Cortex of kidney (tissue), 1 donor: ENCODE results near the gene FERMT1.
"Not testable (repeated sequence)": the region's sequence is repeated elsewhere in the genome, so short reads cannot be mapped to it uniquely, and the experiment has no call there.

Experiments used
- DNase-seq: peaks from one replicate; lab custom pipeline; 2025; lab: John Stamatoyannopoulos, UW

Gene FERMT1

DNA sequence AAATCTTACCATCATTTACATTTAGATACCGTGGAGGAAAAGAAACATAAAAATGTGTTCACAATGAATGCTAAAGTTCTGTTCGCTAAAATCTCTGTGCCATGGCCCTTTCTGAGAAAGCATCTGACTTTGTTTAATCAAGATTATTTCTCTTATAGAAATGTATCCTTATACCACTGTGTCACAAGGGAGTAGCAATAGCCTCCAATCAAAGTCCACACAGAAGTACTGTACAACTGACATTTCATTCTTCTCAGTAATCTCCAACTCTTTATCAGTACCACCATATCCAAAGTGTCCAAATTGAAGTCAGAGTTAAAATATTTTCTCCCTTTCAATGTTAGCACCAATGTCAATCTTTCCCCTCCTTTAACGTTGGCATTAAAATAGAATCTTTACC, 6.1 kb downstream of the FERMT1 start:
- DNase-seq: no peak

DNA sequence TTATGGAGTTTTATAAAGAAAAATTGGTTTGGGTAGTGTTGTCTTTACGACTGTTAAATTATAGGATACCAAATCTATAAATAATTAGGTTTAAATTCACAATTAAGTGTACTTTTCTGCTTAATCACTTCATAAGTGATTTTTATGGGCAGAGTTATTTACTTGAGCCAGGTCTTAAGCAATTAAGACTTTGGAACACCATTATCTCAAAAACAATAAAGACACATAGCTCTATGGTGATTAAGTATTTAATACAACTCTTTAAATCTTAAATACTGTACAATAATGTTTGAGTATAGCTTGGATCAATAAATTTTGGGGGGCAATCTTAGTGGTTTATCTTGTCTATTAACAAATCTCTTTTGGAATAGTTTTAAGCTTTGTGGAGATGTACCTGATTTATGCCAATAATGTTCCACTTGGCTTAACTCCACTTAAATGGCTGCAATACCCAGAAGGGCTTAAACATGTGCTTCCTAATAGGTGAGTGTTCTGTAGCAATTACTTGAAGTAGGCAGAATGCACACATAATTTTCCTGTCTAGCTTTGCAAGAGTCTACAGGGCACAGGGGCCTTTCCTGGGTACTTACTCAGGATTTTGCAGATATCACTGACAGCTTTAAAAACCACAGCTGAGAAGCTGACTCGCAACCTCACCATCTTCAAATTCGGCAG, 7.5 kb downstream of the FERMT1 start:
- DNase-seq: no peak

DNA sequence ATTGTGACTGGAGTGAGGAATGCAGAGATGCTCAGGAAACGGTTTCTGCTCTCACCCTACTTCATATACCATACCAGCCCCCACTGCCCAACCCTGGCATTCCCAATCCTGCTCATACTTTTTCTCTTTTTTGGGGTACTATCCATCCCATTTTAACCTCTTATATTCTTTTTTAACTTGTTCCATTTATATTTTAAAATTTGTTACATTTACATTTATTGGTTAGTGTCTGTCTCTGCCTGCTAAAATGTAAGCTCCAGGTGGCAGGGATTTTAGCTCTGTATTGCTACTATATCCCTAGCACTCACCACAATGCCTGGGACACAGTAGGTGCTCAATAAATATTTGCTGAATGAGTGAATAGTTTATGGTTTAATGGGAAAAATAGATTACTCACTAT, 8.1 kb downstream of the FERMT1 start:
- DNase-seq: no peak

DNA sequence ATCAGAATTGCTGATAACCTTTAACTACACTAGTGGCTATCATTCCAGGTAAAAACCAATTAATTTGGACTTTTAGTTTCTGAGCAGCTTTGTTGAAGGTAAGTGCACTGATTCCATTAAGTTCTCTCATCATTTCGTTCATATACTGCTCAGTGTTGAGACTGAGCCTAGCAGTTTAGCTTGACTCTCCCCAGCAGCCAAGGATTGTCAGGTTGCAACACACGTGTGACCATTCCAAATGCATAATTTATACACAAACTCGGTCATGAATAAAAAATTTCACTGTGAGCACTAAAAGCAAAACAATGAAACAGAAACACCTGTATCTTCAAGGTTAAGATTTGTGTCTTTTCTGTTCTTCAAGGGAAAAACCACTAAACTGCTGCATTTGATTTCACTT, 8.9 kb downstream of the FERMT1 start:
- DNase-seq: no peak

DNA sequence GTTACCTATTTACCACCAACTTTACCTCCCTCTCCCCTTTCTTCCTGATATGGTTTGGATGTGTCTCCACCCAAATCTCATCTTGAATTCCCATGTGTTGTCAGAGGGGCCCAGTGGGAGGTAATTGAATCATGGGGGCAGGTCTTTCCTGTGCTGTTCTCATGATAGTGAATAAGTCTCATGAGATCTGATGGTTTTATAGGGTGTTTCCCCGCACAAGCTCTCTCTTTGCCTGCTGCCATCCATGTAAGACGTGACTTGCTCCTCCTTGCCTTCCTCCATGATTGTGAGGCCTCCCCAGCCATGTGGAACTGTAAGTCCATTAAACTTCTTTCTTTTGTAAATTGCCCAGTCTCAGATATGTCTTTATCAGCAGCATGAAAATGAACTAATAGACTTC, 9.9 kb downstream of the FERMT1 start:
- DNase-seq: not testable (repeated sequence)

DNA sequence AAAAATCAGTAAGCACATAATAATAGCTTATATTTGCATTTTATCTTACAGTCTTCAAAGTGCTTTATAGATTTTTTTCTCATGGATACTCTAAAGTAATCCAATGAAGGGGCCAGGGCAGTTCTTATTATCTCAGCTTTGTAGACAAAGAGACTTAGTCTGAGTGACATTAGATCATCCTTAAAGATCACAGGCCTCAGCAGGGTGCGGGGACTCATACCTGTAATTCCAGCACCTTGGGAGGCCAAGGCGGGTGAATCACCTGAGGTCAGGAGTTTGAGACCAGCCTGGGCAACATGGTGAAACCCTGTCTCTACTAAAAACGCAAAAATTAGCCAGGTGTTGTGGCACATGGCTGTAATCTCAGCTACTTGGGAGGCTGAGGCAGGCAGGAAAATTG, 14.5 kb downstream of the FERMT1 start:
- DNase-seq: no peak

DNA sequence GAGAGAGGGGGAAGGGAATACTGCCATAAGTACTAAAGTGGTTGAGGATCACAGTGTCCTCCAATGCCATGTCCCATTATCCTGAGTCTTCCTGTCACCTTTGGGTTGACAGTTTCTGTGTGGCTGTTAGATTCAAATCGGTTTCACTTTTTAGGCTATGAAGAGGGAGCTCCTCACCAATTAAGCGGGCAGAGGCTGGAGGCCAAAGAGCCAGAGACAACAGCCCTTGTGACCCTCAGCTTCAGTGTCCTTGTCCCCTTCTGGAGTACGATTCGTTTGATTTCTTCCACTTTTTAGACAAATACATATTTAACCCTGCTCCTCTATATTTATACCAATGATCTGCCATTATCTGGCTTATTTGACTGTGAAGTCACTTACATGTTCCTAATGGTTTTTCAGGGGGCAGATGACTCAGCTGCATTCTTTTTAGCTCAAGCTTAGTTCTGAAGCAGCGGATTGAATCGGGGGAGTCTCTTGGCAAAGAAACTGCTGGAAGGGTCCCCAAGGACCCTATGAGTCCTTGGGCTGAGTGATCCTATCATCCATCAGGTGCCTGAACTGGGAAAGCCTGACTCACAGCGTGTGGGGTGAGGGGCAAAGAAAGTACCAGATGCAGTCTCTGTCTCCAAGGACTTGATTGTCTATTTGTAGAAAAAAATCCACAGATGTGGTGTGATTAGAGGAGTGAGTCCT, 18.2 kb downstream of the FERMT1 start:
- DNase-seq: no peak

DNA sequence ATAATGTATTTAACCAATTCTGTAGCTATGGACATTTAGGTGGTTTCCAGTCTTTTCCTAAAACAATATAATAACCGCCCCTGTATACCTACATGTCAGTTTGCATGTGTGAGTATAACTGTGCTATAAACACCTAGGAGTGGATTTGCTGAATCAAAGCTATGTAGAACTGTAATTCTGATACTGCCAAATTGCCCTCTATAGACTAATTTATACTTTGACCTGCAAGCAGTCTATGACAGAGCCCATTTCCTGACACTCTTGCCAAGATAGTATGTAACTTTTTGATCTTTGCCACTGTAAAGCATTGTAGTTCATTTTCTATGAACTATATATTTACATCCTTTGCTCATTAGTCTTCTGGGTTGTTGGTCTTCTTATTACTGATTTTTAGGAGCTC, 19.5 kb downstream of the FERMT1 start:
- no peak for DNase-seq

DNA sequence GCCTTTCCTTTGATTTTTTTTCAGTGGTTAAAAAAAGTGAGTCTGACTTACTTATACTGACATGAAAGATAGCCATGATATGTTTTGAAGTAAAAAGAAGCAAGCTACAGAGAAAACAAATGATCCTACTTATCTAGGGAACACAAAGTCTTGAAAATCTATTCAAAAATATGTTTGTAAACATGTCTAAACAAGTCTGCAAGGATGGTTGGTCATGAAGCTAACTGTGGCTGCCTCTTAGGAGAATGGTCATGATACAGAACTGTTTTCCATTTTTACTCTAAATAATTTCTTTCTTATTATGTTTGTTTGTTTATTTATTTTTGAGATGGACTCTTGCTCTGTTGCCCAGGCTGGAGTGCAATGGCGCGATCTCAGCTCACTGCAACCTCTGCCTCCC, 21.5 kb downstream of the FERMT1 start:
- no peak for DNase-seq

DNA sequence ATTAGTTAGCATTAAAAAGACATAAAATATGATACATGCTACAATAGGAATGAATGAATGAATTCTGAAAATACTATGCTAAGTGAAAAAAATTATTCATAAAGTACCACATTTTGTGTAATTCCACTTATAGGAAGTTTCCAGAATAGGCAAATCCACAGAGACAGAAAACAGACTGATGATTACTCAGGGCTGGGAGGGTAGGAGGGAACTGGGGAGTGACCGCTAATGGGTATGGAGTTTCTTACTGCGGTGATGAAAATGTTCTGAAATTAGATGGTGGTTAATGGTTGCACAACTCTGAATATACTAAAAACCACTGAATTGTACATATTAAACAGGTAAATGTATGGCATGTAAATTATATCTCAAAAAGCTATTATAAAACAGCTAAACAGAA, 22.6 kb downstream of the FERMT1 start:
- DNase-seq: no peak

DNA sequence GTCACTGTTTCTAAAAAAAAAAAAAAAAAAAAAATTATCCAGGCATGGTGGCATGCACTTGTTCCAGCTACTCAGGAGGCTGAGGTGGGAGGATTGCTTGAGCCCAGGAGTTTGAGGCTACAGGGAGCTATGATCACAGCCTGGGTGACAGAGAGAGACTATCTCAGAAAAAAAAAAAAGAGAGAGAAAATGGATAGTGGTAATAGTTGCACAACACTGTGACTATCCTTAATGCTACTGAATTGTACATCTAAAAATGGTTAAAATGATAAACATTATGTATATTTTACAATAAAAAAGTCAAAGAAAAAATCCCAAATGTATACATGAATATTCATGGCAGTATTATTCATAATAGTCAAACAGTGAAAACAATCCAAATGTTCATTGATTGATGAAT, 23.0 kb downstream of the FERMT1 start:
- no peak for DNase-seq

DNA sequence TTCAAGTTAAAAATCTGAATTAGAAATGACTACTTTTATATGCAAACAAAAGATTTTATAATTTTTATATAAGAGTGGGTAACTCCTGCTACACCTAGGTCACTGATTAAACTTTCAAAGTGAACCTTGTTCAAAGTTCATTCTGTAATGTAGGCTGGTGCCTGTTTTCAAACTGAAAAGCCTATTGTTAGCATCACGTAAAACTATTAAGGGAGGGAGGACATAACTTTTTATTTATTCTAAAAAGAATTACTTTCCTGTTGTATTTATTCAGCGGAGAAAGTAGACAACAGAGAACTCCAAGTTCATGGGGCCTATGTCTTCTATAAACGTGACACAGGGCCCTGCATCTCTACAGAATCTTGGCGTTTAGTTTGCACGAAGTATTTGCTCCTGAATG, 27.4 kb downstream of the FERMT1 start:
- no peak for DNase-seq

DNA sequence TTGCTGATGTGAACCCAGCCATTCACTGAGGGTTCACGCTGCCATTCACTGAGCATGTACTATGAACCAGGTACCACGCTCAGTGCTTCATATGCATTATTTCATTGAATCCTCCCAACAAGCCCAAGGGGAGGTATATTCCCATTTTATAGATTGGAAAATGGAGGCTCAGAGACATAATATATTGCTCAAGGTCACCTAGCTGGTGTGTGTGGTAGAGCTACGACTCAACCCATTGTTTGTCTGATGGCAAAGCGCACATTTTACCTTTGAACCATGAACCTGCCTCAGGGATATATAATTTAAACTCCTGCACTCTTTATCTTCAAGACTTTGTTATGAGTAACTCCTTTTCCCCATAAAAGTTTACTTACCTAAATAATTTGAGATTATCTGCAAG, 28.3 kb downstream of the FERMT1 start:
- no peak for DNase-seq

DNA sequence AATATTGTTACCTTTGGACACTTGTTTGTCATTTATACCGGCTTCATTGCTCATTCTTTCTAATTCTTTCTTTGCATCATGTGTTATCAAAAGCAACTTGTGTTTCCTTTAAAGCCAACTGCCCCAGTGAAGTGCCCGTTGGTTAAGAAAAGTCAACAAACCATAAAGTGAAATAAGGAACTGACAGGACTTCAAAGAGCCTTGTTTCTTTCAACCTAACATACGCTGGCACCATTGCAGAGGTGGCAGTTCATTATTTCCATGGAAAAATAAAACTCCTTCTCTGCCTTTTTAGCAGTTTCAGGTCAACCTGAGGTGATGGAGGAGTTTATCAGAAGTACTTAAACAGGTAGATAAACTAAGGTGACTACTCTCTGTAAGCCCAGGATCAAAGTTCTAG, 28.8 kb downstream of the FERMT1 start:
- DNase-seq: no peak

DNA sequence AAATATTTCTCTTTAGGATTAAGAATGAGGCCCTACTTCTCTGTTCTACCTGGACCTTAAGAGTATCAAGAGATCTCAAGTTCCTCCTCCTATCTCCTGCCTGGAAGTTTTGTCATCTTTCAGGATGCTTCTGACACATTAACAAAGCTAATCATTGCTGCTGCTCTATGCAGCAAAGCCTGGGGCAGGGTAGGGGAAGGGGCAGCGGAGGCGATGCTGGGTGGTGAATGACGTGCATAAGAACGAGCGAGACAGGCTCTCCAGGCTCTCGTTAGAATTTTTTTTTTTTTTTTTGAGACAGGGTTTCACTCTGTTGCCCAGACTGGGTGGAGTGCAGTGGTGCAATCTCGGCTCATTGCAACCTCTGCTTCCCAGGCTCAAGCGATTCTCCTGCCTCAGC, 31.2 kb downstream of the FERMT1 start:
- no peak for DNase-seq

DNA sequence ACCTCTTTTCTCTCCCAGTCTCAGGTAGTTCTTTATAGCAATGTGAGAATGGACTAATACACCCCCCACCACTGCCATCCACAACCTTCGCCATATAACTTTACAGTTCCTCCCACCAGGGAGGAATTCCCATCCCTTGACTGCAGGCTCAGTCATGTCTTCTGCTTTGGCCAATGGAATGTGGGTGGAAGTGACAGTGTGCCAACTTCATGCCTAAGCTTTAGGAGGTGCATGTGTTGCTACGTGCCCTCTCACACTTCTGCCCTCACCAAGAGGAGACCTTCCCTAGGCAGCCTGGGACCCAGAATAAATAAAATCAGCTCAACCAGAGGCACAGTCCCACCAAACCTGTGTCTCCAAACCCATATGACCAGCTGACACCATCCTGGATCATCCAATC, 36.0 kb downstream of the FERMT1 start:
- no peak for DNase-seq

DNA sequence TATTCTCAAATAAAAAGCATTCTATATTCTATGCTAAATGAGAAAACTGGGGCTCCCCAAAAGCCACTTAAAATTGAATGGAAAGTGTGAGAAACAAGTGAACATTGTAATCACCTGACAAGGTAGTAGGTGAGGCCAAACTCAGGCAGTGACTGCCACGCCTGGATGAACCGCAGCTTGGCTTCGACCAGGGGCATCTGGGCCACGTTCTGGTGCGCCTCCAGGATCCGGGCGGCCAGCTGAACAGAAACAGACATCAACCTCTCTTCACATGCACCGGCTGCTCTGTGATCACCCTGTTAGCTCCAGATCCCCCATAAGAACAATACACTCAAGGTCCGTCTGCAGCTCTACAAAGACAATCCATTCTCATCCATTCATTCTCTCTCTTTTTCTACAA, 38.9 kb downstream of the FERMT1 start:
- no peak for DNase-seq

DNA sequence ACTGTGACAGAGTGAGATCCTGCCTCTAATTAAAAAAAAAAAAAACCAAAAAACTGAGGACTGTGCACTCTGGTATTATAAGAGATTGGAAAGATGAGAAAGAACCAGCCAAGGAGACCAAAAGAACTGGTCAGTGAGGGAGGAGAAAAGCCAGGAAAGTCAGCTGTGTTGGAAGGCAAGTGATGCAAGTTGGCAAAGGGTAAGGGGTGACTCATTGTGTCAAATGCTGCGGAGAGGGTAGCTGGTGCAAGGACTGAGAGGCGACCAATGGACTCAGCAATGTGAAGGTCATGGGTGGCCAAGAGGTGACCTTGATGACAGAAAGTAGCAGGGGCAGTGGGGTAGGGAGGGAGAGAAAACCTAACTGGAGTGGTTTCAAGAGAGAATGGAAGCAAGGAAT, 41.6 kb downstream of the FERMT1 start:
- no peak for DNase-seq

DNA sequence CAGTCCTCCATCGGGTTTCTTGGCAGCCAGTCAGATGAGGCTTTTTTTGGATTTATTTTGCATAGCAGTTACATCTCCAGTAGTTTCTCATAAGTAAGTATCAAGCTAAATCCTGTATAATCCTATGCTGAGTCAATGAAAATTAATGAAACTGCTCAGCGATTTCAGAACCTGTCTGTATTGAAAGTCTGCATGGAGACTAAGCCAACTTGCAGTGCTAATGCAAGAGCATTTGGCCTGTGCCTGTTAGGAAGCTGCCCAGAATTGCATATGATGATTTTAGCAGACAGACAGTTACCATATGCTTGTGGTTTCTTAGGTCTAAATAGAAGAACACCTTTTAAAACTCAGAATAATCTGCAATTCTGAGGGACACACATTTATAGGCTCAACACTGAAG, 43.8 kb downstream of the FERMT1 start:
- no peak for DNase-seq

DNA sequence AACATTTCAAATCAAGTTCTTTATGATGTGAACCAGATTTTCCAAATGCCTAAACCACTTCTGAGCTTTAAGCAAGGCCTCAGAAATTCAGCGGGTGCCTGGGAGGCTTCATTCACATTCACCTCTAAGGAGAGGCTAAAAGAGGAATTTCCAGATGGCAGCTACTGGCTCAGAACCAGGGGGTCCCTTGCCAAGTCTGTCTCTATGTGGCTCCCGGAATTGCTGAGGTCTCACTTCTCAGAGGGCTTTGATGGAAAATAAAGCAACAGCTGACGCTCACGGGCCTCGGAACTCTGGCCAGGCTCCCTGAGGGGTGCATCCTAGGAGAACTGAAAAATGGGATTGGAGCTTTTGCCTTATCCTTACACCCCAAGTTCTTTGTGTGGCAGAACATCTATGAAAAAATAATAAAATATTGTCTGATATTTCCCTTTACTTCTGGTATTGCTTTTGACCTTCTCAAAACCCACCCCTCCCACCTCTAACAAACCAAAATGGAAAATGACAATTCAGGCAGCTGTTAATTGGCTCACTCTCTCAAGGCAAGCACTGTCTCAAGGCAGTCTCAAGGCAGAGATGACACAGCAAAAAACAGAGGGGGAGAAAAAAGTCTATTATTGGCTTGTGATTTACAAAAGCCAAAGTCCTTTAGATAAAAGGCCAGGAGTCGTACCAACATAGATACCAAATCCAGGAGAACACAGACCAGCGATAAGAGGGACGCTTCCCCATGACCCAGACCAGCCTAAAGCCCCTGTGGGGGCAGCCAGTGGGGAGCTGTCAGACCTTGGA, 47.2 kb downstream of the FERMT1 start:
- no peak for DNase-seq

DNA sequence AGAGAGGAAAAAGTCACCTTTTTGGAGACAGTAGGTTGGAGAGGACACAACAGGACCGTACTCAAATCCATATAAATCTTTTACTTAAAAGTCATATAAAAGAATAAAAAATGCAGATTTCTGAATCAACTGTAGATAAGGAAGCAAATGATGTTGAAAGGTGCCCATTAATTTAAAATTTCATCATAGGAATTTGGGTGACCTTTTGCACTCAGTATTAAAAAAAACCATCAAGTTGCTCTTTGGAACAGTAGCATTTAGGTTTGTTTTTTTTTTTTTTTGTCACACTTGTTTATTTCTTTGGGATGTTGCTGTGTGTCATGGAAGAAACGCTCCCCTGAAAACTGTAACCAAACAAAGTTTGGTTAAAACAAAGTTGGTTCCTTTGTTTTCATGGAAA, 48.0 kb downstream of the FERMT1 start:
- DNase-seq: no peak

DNA sequence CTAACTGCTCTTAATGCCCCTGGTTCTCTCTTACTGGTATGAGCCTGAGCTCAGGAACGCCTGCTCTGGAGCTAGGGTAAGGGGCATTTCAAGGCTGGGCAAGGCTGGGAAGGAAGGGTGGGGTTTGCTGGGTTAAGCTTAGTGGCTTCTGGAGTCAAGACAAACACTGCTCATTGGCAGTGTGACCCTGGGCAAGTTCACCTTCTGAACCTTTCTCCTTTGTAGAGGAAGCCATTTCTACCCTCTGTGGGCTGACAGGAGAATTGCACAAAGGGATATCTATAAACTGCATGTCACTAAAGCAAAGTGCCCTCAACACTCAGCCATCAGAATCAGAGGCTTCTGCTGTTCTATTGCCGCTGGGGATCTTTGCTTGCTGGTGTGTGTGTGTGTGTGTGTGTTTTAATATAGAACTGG, 48.7 kb downstream of the FERMT1 start:
- DNase-seq: no peak
